ENCODE data around the gene CLMP. TPM values are rescaled to one million over a fixed set of nuclear protein-coding genes. Genes with fewer than 3 reads are reported as not detected.

Gene CLMP
- polyA plus RNA-seq, 1 donor (not counting 4 experiments of a cell fraction or from before 2014, with no cell fraction given), result 2.7 TPM

DNA sequence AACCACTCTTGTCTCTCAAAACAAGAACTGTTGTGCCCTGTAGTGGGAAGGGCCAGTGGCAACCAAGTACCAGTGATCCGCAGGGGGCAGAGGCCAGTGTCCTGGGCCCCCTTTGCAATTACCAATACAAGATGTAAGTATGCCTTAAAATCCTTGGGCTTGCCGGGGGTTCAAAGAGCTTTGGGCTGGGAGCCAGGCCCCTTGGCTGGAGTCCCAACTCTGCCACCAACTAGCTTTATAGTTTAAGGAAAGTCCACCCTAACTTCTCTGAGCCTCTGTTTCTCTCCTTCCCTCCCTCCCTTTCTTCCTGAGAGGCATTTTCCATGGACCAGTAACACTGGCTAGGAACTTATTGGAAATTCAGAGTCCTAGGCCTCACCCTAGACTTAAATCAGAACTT is 15.5 kb downstream of the CLMP start:
- Histone ChIP-seq H3K27ac (ENCODE audit: control insufficient read depth, insufficient read depth, low read length) (no peak overlapping the region), H3K27me3 (ENCODE audit: control insufficient read depth, extremely low read depth, insufficient read depth, low read length) (no peaks in the 10 kb centered on the region), H3K4me3 (ENCODE audit: control insufficient read depth in 2 of 3, extremely low read depth in 1 of 3, insufficient read depth in 2 of 3, low read depth in 1 of 3, low read length in 3 of 3) (no peak overlapping the region), H3K9me1 (ENCODE audit: control insufficient read depth, extremely low read depth, insufficient read depth, low read length) (no peaks in the 10 kb centered on the region), H3K4me1 (ENCODE audit: control insufficient read depth, extremely low read depth, insufficient read depth, low read length) (peaks cover 23% of the 10 kb centered on the region), H4K20me1 (ENCODE audit: control insufficient read depth, extremely low read depth, insufficient read depth, low read length) (no peaks in the 10 kb centered on the region), H3K9ac (ENCODE audit: control insufficient read depth, extremely low read depth, insufficient read depth, low read length) (no peak overlapping the region), H2AFZ (ENCODE audit: control insufficient read depth, low read length) (no peak overlapping the region), H3K36me3 (ENCODE audit: control insufficient read depth in 2 of 2, extremely low read depth in 1 of 2, insufficient read depth in 2 of 2, low read length in 2 of 2) (no peaks in the 10 kb centered on the region), H3K79me2 (ENCODE audit: control insufficient read depth, insufficient read depth, low read length) (no peaks in the 10 kb centered on the region), H3K4me2 (ENCODE audit: control insufficient read depth, extremely low read depth, insufficient read depth, low read depth, low read length) (no peak overlapping the region), H3K9me3 (ENCODE audit: control insufficient read depth, low read depth, low read length) (no peaks in the 10 kb centered on the region)
- dilution Hi-C loops (cut with MboI; ENCODE audit: extremely low pct_ligation_motif_present, low sequenced_read_pairs), result no loop called here
- TF ChIP-seq, protein P1, sequence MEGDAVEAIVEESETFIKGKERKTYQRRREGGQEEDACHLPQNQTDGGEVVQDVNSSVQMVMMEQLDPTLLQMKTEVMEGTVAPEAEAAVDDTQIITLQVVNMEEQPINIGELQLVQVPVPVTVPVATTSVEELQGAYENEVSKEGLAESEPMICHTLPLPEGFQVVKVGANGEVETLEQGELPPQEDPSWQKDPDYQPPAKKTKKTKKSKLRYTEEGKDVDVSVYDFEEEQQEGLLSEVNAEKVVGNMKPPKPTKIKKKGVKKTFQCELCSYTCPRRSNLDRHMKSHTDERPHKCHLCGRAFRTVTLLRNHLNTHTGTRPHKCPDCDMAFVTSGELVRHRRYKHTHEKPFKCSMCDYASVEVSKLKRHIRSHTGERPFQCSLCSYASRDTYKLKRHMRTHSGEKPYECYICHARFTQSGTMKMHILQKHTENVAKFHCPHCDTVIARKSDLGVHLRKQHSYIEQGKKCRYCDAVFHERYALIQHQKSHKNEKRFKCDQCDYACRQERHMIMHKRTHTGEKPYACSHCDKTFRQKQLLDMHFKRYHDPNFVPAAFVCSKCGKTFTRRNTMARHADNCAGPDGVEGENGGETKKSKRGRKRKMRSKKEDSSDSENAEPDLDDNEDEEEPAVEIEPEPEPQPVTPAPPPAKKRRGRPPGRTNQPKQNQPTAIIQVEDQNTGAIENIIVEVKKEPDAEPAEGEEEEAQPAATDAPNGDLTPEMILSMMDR (optimal IDR thresholded peaks at IDR 0.05 in 1 of 3, IDR thresholded peaks at IDR 0.05 in 1 of 3, conservative IDR thresholded peaks at IDR 0.05 in 1 of 3; ENCODE audit: extremely low read depth in 1 of 3, insufficient read depth in 2 of 3, low read length in 3 of 3), result no peak
- TF ChIP-seq EZH2 (IDR thresholded peaks at IDR 0.05; ENCODE audit: low read length), result no peak
- DNase-seq (ENCODE audit: low read depth, low spot score) (no peak), FAIRE-seq (no peak)

DNA sequence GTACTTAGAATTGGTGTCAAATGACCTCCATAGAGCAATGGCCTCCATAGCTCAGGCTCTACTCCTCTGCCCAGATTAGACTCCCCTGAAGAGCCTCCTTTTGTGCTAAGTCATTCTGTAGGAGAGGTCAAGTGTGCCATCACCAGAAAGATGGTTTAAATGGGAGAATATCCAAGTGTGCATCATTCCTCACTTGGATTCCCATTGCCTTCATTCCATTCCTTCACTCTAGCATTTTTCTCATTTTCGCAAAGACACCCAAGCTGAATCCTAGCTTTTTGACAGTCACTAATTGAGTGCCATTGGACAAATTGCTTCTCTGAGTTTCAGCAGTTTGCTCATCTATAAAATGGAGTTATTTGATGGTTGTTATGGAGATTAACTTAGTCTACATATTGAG is 16.9 kb downstream of the CLMP start:
- Histone ChIP-seq H3K4me3 (ENCODE audit: control insufficient read depth in 2 of 3, extremely low read depth in 1 of 3, insufficient read depth in 2 of 3, low read depth in 1 of 3, low read length in 3 of 3) (no peak overlapping the region), H4K20me1 (ENCODE audit: control insufficient read depth, extremely low read depth, insufficient read depth, low read length) (no peaks in the 10 kb centered on the region), H3K36me3 (ENCODE audit: control insufficient read depth in 2 of 2, extremely low read depth in 1 of 2, insufficient read depth in 2 of 2, low read length in 2 of 2) (no peaks in the 10 kb centered on the region), H3K9ac (ENCODE audit: control insufficient read depth, extremely low read depth, insufficient read depth, low read length) (no peak overlapping the region), H3K27ac (ENCODE audit: control insufficient read depth, insufficient read depth, low read length) (no peak overlapping the region), H3K4me1 (ENCODE audit: control insufficient read depth, extremely low read depth, insufficient read depth, low read length) (peaks cover 26% of the 10 kb centered on the region), H3K4me2 (ENCODE audit: control insufficient read depth, extremely low read depth, insufficient read depth, low read depth, low read length) (no peak overlapping the region), H3K27me3 (ENCODE audit: control insufficient read depth, extremely low read depth, insufficient read depth, low read length) (no peaks in the 10 kb centered on the region), H3K9me3 (ENCODE audit: control insufficient read depth, low read depth, low read length) (no peaks in the 10 kb centered on the region), H3K79me2 (ENCODE audit: control insufficient read depth, insufficient read depth, low read length) (no peaks in the 10 kb centered on the region), H2AFZ (ENCODE audit: control insufficient read depth, low read length) (no peak overlapping the region), H3K9me1 (ENCODE audit: control insufficient read depth, extremely low read depth, insufficient read depth, low read length) (no peaks in the 10 kb centered on the region)
- no peak for DNase-seq (ENCODE audit: low read depth, low spot score)
- dilution Hi-C loops (cut with MboI; ENCODE audit: extremely low pct_ligation_motif_present, low sequenced_read_pairs), result no loop called here
- no peak for FAIRE-seq
- TF ChIP-seq EZH2 (IDR thresholded peaks at IDR 0.05; ENCODE audit: low read length), result no peak
- TF ChIP-seq, protein P1 (optimal IDR thresholded peaks at IDR 0.05 in 1 of 3, IDR thresholded peaks at IDR 0.05 in 1 of 3, conservative IDR thresholded peaks at IDR 0.05 in 1 of 3; ENCODE audit: extremely low read depth in 1 of 3, insufficient read depth in 2 of 3, low read length in 3 of 3), result no peak

Measured in keratinocyte (primary cell).